Activated CD8-positive, alpha-beta memory T cell treated with anti-CD3 and anti-CD28 coated beads, Interleukin-2, amount 50 U/mL, for 1 hour (primary cell): Measurements from ENCODE around the gene SLCO6A1.

Experiments
- DNase-seq: peaks from one replicate; pipeline ENCODE4 v3.0.0-alpha.2; 2020; ENCODE audit errors: extremely low read depth

SLCO6A1 gene

GRCh38 chr5:102453716-102454115, 45.1 kb downstream of the SLCO6A1 start:
- no peak for DNase-seq

- no peak for DNase-seq
These were observed 47.7 kb downstream of the SLCO6A1 start for GRCh38 chr5:102451082-102451481.

GRCh38 chr5:102450313-102450990, 48.3 kb downstream of the SLCO6A1 start:
- no peak for DNase-seq

GRCh38 chr5:102433473-102433872, 65.3 kb downstream of the SLCO6A1 start:
- DNase-seq: no peak

GRCh38 chr5:102421647-102422046, 77.2 kb downstream of the SLCO6A1 start:
- no peak for DNase-seq

GRCh38 chr5:102418531-102418930, 80.3 kb downstream of the SLCO6A1 start:
- no peak for DNase-seq

- DNase-seq: no peak
These were observed 84.4 kb downstream of the SLCO6A1 start for GRCh38 chr5:102414448-102414847.

- DNase-seq: no peak
These were observed 110.6 kb downstream of the SLCO6A1 start for GRCh38 chr5:102388235-102388634.

GRCh38 chr5:102385365-102385764, 113.4 kb downstream of the SLCO6A1 start:
- DNase-seq: no peak

GRCh38 chr5:102380174-102380573, 118.6 kb downstream of the SLCO6A1 start:
- DNase-seq: no peak

- no peak for DNase-seq
These were observed 122.9 kb downstream of the SLCO6A1 start for GRCh38 chr5:102375876-102376275.

- no peak for DNase-seq
These were observed 123.5 kb downstream of the SLCO6A1 start for GRCh38 chr5:102375272-102375671.

- DNase-seq: no peak
These were observed 130.4 kb downstream of the SLCO6A1 start for GRCh38 chr5:102368392-102368791.

GRCh38 chr5:102341681-102342288, 157.0 kb downstream of the SLCO6A1 start:
- DNase-seq: no peak

- DNase-seq: no peak
These were observed 174.1 kb downstream of the SLCO6A1 start for GRCh38 chr5:102324714-102325113.
